Kidney (tissue), 14 donors: ENCODE data around the gene SFSWAP. TPM values are rescaled to one million over a fixed set of nuclear protein-coding genes. Genes with fewer than 3 reads are reported as not detected.

Experiments
- DNase-seq, 5 donors: peaks; one replicate each; pipeline ENCODE4 v3.0.0-alpha.2; 2013 to 2020
- FAIRE-seq: peaks from 2 replicates; lab custom pipeline; 2012; peaks lifted over from hg19 to GRCh38; lab: Jason Lieb, UNC
- H3K27ac ChIP-seq, 2 donors: one replicate each; pipeline ENCODE4 v1.7.0; 2013; ENCODE audit warnings: low read depth in 2 of 2, low read length in 2 of 2, inconsistent platforms in 1 of 2
- H3K27me3 ChIP-seq: one replicate; pipeline ENCODE4 v1.7.1; 2013; ENCODE audit warnings: low read length, inconsistent platforms; ENCODE audit not compliant: control insufficient read depth, insufficient read depth
- H3K36me3 ChIP-seq, 3 donors: one replicate each; pipeline versions ENCODE4 v1.7.0 to v1.7.1; 2013; ENCODE audit warnings: low read length in 3 of 3, control low read depth in 1 of 3, inconsistent platforms in 1 of 3; ENCODE audit not compliant: insufficient read depth in 3 of 3, control insufficient read depth in 2 of 3
- H3K4me1 ChIP-seq, 3 donors: one replicate each; pipeline versions ENCODE4 v1.7.0 to v1.7.1; 2013; ENCODE audit warnings: low read length in 3 of 3, inconsistent platforms in 1 of 3, low read depth in 1 of 3; ENCODE audit not compliant: control insufficient read depth in 2 of 3, insufficient read depth in 2 of 3
- H3K4me3 ChIP-seq, 3 donors: one replicate each; pipeline versions ENCODE4 v1.7.0 to v1.8.1; 2013; ENCODE audit warnings: low read length in 3 of 3, control low read depth in 1 of 3, inconsistent platforms in 1 of 3
- H3K9ac ChIP-seq, 3 donors: one replicate each; pipeline versions ENCODE4 v1.7.0 to v1.7.1; 2013; ENCODE audit warnings: low read length in 3 of 3, control low read depth in 1 of 3, inconsistent platforms in 1 of 3
- H3K9me3 ChIP-seq, 3 donors: one replicate each; pipeline versions ENCODE4 v1.7.0 to v1.7.1; 2013; ENCODE audit warnings: low read length in 3 of 3, control low read depth in 1 of 3, inconsistent platforms in 1 of 3; ENCODE audit not compliant: control insufficient read depth in 2 of 3, insufficient read depth in 1 of 3
- CTCF ChIP-seq: IDR thresholded peaks from 3 replicates; pipeline ENCODE4 v1.5.1; 2012; ENCODE audit warnings: mild to moderate bottlenecking, moderate library complexity, borderline replicate concordance; ENCODE audit not compliant: insufficient read depth; ENCODE audit errors: extremely low read depth
- intact Hi-C: fragments of 100-400 bp; cut with DNase I; formaldehyde crosslinking; loops from one replicate; pipeline ENCODE4 v1.11.1; 2022
- polyA plus RNA-seq: library from polyadenylated mRNA; stranded (reverse); fragments of 350-450 nt; fragmentation: Illumina TruSeq; extraction: RNeasy Lipid Tissue Mini Kit (QIAGEN cat#74804); gene quantifications from one replicate; pipeline ENCODE4 v1.2.3, GENCODE V29; 2014; ENCODE audit warnings: low read depth, low replicate concordance; ENCODE audit not compliant: insufficient read depth
- total RNA-seq: library from RNA; stranded (reverse); fragmentation: NEBNext Ultra II Directional; extraction: Animal tissue kit (Norgen Biotek cat#: 25700); gene quantifications from one replicate; pipeline ENCODE4 v1.2.1, GENCODE V29; 2021
- donor health status: control.
- donor health status: control.
- donor health status: control.
- donor health status: control.
- donor health status: control.
- donor health status: DM: yes; HTN: yes; CAD: no.
- donor health status: Normal renal cell carcinoma (clear cell type).

SFSWAP gene
- total and polyA plus RNA-seq, 2 donors from 2014 or later = 13.9 to 46.2 TPM

- no peak for FAIRE-seq
- no peak for TF ChIP-seq CTCF
- peaks cover 0 to 15% (median 4%) of the 10 kb centered on the region in 3 donors for H3K4me1 ChIP-seq
- H3K4me3 ChIP-seq = no peak overlapping the region
- H3K9me3 ChIP-seq = no peaks in the 10 kb centered on the region
- H3K27ac ChIP-seq = no peak overlapping the region
- H3K36me3 ChIP-seq = peaks cover 11 to 63% (median 43%) of the 10 kb centered on the region in 3 donors
- no peak overlapping the region for H3K9ac ChIP-seq
- no peak for DNase-seq
- intact Hi-C loops = no loop called here
- H3K27me3 ChIP-seq = no peaks in the 10 kb centered on the region
These were observed 5.4 kb downstream of the SFSWAP start for GRCh38 chr12:131716282-131716681.

GRCh38 chr12:131720241-131720640 lies 9.4 kb downstream of the SFSWAP start:
- Histone ChIP-seq H3K9ac (no peak overlapping the region), H3K27me3 (no peaks in the 10 kb centered on the region), H3K36me3 (peaks cover 11 to 70% (median 48%) of the 10 kb centered on the region in 3 donors), H3K4me3 (no peak overlapping the region), H3K9me3 (no peaks in the 10 kb centered on the region), H3K4me1 (no peaks in the 10 kb centered on the region), H3K27ac (no peak overlapping the region)
- TF ChIP-seq CTCF = no peak
- DNase-seq = no peak
- FAIRE-seq = no peak
- intact Hi-C loops = no loop called here

GRCh38 chr12:131720921-131721320 lies 10.0 kb downstream of the SFSWAP start:
- Histone ChIP-seq H3K27ac (no peak overlapping the region), H3K27me3 (no peaks in the 10 kb centered on the region), H3K36me3 (peaks cover 9 to 64% (median 46%) of the 10 kb centered on the region in 3 donors), H3K9me3 (no peaks in the 10 kb centered on the region), H3K4me3 (no peak overlapping the region), H3K4me1 (no peaks in the 10 kb centered on the region), H3K9ac (no peak overlapping the region)
- FAIRE-seq (no peak), DNase-seq (no peak)
- TF ChIP-seq CTCF = no peak
- intact Hi-C loops = no loop called here

GRCh38 chr12:131721548-131721947 lies 10.7 kb downstream of the SFSWAP start:
- Histone ChIP-seq H3K9me3 (no peaks in the 10 kb centered on the region), H3K9ac (no peak overlapping the region), H3K27ac (no peak overlapping the region), H3K4me3 (no peak overlapping the region), H3K4me1 (no peaks in the 10 kb centered on the region), H3K36me3 (peaks cover 4 to 58% (median 41%) of the 10 kb centered on the region in 3 donors), H3K27me3 (no peaks in the 10 kb centered on the region)
- intact Hi-C loops = no loop called here
- DNase-seq (no peak), FAIRE-seq (no peak)
- no peak for TF ChIP-seq CTCF
